Thyroid gland (tissue), 4 donors: ENCODE data around the gene GLIS2. TPM values are rescaled to one million over a fixed set of nuclear protein-coding genes. Genes with fewer than 3 reads are reported as not detected.

Experiments
- DNase-seq, 2 donors: peaks; one replicate each; pipeline ENCODE4 v3.0.0-alpha.2; 2019
- H3K27ac ChIP-seq, 3 donors: fragments of 200-600 bp; sonication (generic); 1 replicate in 2 of 3; 2 replicates in 1 of 3; pipeline ENCODE4 v1.5.1; 2016 to 2019; ENCODE audit warnings: mild to moderate bottlenecking in 1 of 3, moderate library complexity in 1 of 3
- H3K27me3 ChIP-seq: fragments of 200-600 bp; sonication (generic); one replicate; pipeline ENCODE4 v1.5.1; 2019
- H3K36me3 ChIP-seq, 2 donors: fragments of 200-600 bp; sonication (generic); one replicate each; pipeline ENCODE4 v1.5.1; 2016 to 2019
- H3K4me1 ChIP-seq, 2 donors: fragments of 200-600 bp; sonication (generic); one replicate each; pipeline ENCODE4 v1.5.1; 2017 to 2019
- H3K4me3 ChIP-seq, 3 donors: fragments of 200-600 bp; sonication (generic); replicated peaks in 1 of 3; 1 replicate in 2 of 3; 2 replicates in 1 of 3; pipeline ENCODE4 v1.5.1; 2016; ENCODE audit warnings: mild to moderate bottlenecking in 1 of 3
- H3K9me3 ChIP-seq: fragments of 200-600 bp; sonication (generic); one replicate; pipeline ENCODE4 v1.5.1; 2017
- CTCF ChIP-seq, 6 experiments: fragments of 200-600 bp in 3 of 6; fragments of 450-650 bp in 3 of 6; sonication (generic) in 3 of 6; IDR thresholded peaks; one replicate each; pipeline ENCODE4 v1.5.1; 2016 to 2019; ENCODE audit warnings: antibody characterized with exemption in 6 of 6, mild to moderate bottlenecking in 2 of 6, inconsistent platforms in 1 of 6, moderate library complexity in 1 of 6
- POLR2A ChIP-seq, 2 donors: fragments of 450-650 bp; IDR thresholded peaks; one replicate each; pipeline ENCODE4 v1.6.1; 2017; ENCODE audit warnings: antibody characterized with exemption in 2 of 2, mild to moderate bottlenecking in 2 of 2, moderate library complexity in 1 of 2
- WGBS, 2 donors: methylation state at CpG; one replicate each; pipeline ENCODE4 v1.1.5; 2017; 5-methylcytosine and 5-hydroxymethylcytosine counted together
- intact Hi-C: fragments of 100-400 bp; cut with DNase I; formaldehyde crosslinking; loops from one replicate; pipeline ENCODE4 v1.15.1; 2023
- total RNA-seq, 4 donors: library from RNA; depleted of rRNA; stranded (reverse); fragments of >200 nt; gene quantifications; one replicate each; pipeline ENCODE4 v1.2.3, GENCODE V29; 2016

The GLIS2 gene
- total RNA-seq, 4 donors from 2014 or later, result 5.5 to 7.6 (median 6.7) TPM

GRCh38 chr16:4288148-4288921 is 27.5 kb upstream of the GLIS2 start:
- 18 to 25% methylated on average over 8 to 12 of the region's 22 CpGs for WGBS, 2 donors
- no peaks in the 10 kb centered on the region for H3K36me3 ChIP-seq
- H3K27ac ChIP-seq, result no peak overlapping the region
- TF ChIP-seq CTCF (IDR thresholded peaks at IDR 0.05) (peak; percentile 90 to 96 (median 92)), POLR2A (IDR thresholded peaks at IDR 0.05) (no peak)
- peak; percentile 75 to 76 for DNase-seq
- H3K9me3 ChIP-seq, result no peaks in the 10 kb centered on the region
- intact Hi-C loops, result loop anchor here (2.0 kb wide), 1 partner anchor 40 kb away; no protein-coding TSS in a partner anchor
- no peak overlapping the region for H3K4me3 ChIP-seq
- peaks cover 5 to 19% of the 10 kb centered on the region in 2 donors for H3K4me1 ChIP-seq
- no peaks in the 10 kb centered on the region for H3K27me3 ChIP-seq

DNA sequence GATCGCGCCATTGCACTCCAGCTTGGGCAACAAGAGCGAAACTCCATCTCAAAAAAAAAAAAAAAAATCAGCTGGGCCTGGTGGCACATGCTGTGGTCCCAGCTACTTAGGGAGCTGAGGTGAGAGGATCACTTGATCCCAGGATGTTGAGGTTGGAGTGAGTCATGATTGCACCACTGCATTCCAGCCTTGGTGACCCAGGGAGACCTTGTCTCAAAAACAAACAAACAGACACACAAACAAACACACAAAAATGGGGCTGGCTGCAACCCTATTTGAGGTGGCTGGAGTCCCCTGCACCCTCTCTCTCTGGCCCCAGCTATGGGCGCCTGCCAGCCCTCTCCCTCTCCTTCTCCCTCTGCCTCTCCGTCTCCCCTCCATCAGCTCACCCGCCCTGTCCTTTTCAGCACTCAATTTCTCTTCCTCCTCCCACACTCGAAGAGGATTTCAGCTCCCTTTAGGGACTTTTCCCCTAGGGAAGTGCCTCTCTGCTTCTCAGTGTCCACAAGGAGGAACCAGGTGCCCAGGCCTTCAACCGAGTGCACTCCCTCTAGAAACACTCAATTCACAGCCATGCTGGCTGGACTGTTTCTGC is 25.5 kb upstream of the GLIS2 start:
- Histone ChIP-seq H3K9me3 (no peaks in the 10 kb centered on the region), H3K36me3 (no peaks in the 10 kb centered on the region), H3K27ac (peak overlapping the region in 1 of 3 donors; percentile 36), H3K4me3 (no peak overlapping the region), H3K4me1 (peaks cover 17 to 31% of the 10 kb centered on the region in 2 donors), H3K27me3 (no peaks in the 10 kb centered on the region)
- intact Hi-C loops, result loop anchor here (5.0 kb wide), 1 partner anchor 112 kb away; no protein-coding TSS in a partner anchor
- DNase-seq, result peak in 1 of 2 donors; percentile 20
- WGBS, 2 donors, result 75 to 86% methylated on average over 8 of the region's 8 CpGs
- TF ChIP-seq POLR2A (IDR thresholded peaks at IDR 0.05) (no peak), CTCF (IDR thresholded peaks at IDR 0.05) (peak in 1 of 6 experiments; percentile 10)

DNA sequence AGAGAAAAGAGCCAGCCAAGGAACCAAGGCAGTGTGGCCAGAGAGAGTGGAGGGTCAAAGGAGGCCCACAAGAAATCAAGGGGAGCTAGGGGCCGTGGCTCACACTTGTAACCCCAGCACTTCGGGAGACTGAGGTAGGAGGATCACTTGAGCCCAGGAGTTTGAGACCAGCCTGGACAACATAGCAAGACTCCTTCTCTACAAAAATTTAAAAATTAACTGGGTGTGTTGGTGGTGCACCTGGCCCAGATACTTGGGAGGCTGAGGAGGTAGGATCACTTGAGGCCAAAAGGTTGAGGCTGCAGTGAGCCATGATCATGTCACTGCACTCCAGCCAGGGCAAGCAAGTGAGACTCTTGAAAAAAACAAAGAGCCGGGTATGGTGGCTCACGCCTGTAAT is 24.2 kb upstream of the GLIS2 start:
- no peak overlapping the region for H3K27ac ChIP-seq
- H3K4me1 ChIP-seq, result peaks cover 17 to 31% of the 10 kb centered on the region in 2 donors
- no peak for DNase-seq
- no peaks in the 10 kb centered on the region for H3K27me3 ChIP-seq
- H3K4me3 ChIP-seq, result no peak overlapping the region
- no peaks in the 10 kb centered on the region for H3K36me3 ChIP-seq
- intact Hi-C loops, result loop anchor here (5.0 kb wide), 1 partner anchor 111 kb away; no protein-coding TSS in a partner anchor
- 92 to 95% methylated on average over 4 of the region's 4 CpGs for WGBS, 2 donors
- H3K9me3 ChIP-seq, result no peaks in the 10 kb centered on the region
- TF ChIP-seq CTCF (IDR thresholded peaks at IDR 0.05), result no peak
- TF ChIP-seq POLR2A (IDR thresholded peaks at IDR 0.05), result no peak

DNA sequence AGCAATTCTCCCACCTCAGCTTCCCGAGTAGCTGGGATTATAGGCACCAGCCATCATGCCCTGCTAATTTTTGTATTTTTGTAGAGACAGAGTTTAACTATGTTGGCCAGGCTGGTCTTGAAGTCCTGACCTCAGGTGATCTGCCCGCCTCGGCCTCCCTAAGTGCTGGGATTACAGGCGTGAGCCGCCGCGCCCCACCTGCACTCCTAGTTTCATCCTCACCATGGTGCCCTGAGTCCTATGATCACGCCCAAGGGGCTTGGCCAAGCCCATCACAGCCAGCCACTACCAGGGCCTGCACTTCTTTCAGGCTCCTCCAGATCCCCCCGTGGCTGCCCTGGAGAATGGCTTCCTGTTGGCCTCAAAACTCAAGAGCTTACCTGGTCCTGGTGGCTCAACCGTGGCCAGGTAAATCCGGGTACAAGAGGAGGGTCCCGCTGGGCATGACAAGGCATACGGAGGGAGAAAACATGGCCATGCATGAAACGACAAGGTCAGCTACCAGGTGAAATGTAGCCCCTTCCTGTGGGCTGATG is 22.6 kb upstream of the GLIS2 start:
- WGBS, 2 donors, result 66 to 75% methylated on average over 12 to 14 of the region's 14 CpGs
- Histone ChIP-seq H3K4me3 (no peak overlapping the region), H3K4me1 (peaks cover 16 to 29% of the 10 kb centered on the region in 2 donors), H3K27ac (peak overlapping the region in 2 of 3 donors; percentile 24), H3K27me3 (no peaks in the 10 kb centered on the region), H3K9me3 (no peaks in the 10 kb centered on the region), H3K36me3 (no peaks in the 10 kb centered on the region)
- DNase-seq, result no peak
- intact Hi-C loops, result loop anchor here (5.0 kb wide), 1 partner anchor 109 kb away; no protein-coding TSS in a partner anchor
- TF ChIP-seq POLR2A (IDR thresholded peaks at IDR 0.05), result no peak
- no peak for TF ChIP-seq CTCF (IDR thresholded peaks at IDR 0.05)
